ENCODE data around the gene SPEM1. TPM values are rescaled to one million over a fixed set of nuclear protein-coding genes. Genes with fewer than 3 reads are reported as not detected.

The SPEM1 gene
- total and polyA plus RNA-seq, 2 of the 13 experiments (the other 11 are each of a cell fraction or from before 2014, with no cell fraction given): not detected

- no peak for TF ChIP-seq ZBTB43 (CRISPR knock-in tag; conservative IDR thresholded peaks at IDR 0.05)
- TF ChIP-seq ZBTB49 (CRISPR knock-in tag; IDR thresholded peaks at IDR 0.05; ENCODE audit: borderline replicate concordance): no peak
- no peak for TF ChIP-seq ZSCAN31 (CRISPR knock-in tag; IDR thresholded peaks at IDR 0.05; ENCODE audit: low read depth)
- 0 out of 2 replicates have a peak, but pooled peaks have one; percentile 57 for TF ChIP-seq ZNF879 (CRISPR knock-in tag; IDR thresholded peaks at IDR 0.05)
- no peak for TF ChIP-seq ZBTB1 (CRISPR knock-in tag; IDR thresholded peaks at IDR 0.05; ENCODE audit: borderline replicate concordance)
- no peak for TF ChIP-seq AKNA (CRISPR knock-in tag; IDR thresholded peaks at IDR 0.05; ENCODE audit: borderline replicate concordance)
- no peak for TF ChIP-seq REPIN1 (CRISPR knock-in tag; IDR thresholded peaks at IDR 0.05; ENCODE audit: borderline replicate concordance, low read depth)
- no peak for TF ChIP-seq MED13 (CRISPR knock-in tag; IDR thresholded peaks at IDR 0.05)
- TF ChIP-seq NFKB2 (CRISPR knock-in tag; IDR thresholded peaks at IDR 0.05; ENCODE audit: borderline replicate concordance): no peak
- TF ChIP-seq ZNF775 (CRISPR knock-in tag; IDR thresholded peaks at IDR 0.05; ENCODE audit: borderline replicate concordance): peak; percentile 34; the same call in 1 of the 2 replicates
- no peak for TF ChIP-seq GMEB2 (CRISPR knock-in tag; IDR thresholded peaks at IDR 0.05; ENCODE audit: low read depth)
- TF ChIP-seq ZNF776 (CRISPR knock-in tag; IDR thresholded peaks at IDR 0.05): no peak
- TF ChIP-seq PITX1 (CRISPR knock-in tag; IDR thresholded peaks at IDR 0.05): peak; percentile 48; the same call in 1 of the 2 replicates
- TF ChIP-seq ZNF143 (CRISPR knock-in tag; IDR thresholded peaks at IDR 0.05): no peak
- no peak for TF ChIP-seq ZNF512B (CRISPR knock-in tag; IDR thresholded peaks at IDR 0.05; ENCODE audit: borderline replicate concordance)
Measured at GRCh38 chr17:7380855-7381683, 39.1 kb upstream of the SPEM1 start, which contains the start of gene TNK1 (continued).
